Right lobe of liver (tissue), 6 donors: ENCODE results near the gene MARK2. TPM values are rescaled to one million over a fixed set of nuclear protein-coding genes. Genes with fewer than 3 reads are reported as not detected.
A peak's percentile ranks its signal among the peaks of the same experiment; 100 is the strongest.

Experiments used
- ATAC-seq, 4 donors: fragments of 200-7000 bp; cut with Tn5 transposase; one replicate each; pipeline ENCODE4 v1.9.1; 2020; ENCODE audit warnings: mild to moderate bottlenecking in 4 of 4, moderate library complexity in 4 of 4
- DNase-seq, 3 donors: peaks; one replicate each; pipeline ENCODE4 v3.0.0-alpha.2; 2020
- H3K27ac ChIP-seq, 3 donors: fragments of 200-600 bp; one replicate each; pipeline ENCODE4 v1.8.0; 2022
- H3K27me3 ChIP-seq, 2 donors: fragments of 200-600 bp; one replicate each; pipeline ENCODE4 v1.8.0; 2022
- H3K36me3 ChIP-seq, 4 donors: fragments of 200-600 bp; sonication (generic) in 1 of 4; one replicate each; pipeline versions ENCODE4 v1.5.1 to v1.8.0; 2017 to 2022; ENCODE audit warnings: control low read depth in 1 of 4
- H3K4me1 ChIP-seq, 4 donors: fragments of 200-600 bp; sonication (generic) in 1 of 4; one replicate each; pipeline versions ENCODE4 v1.5.1 to v1.8.0; 2017 to 2022; ENCODE audit warnings: control low read depth in 1 of 4
- H3K4me3 ChIP-seq, 3 donors: fragments of 200-600 bp; one replicate each; pipeline ENCODE4 v1.8.0; 2022
- H3K9me3 ChIP-seq, 4 donors: fragments of 200-600 bp; sonication (generic) in 1 of 4; one replicate each; pipeline versions ENCODE4 v1.5.1 to v1.8.0; 2017 to 2022; ENCODE audit warnings: control low read depth in 1 of 4
- POLR2A ChIP-seq: fragments of 450-650 bp; IDR thresholded peaks from one replicate; pipeline ENCODE4 v1.6.1; 2017; ENCODE audit warnings: antibody characterized with exemption, mild to moderate bottlenecking
- WGBS: methylation state at CpG from one replicate; pipeline ENCODE4 v1.1.6; 2018; ENCODE audit warnings: low coverage, low lambda C conversion rate; ENCODE audit not compliant: insufficient coverage; ENCODE audit errors: missing lambda C conversion rate; 5-methylcytosine and 5-hydroxymethylcytosine counted together
- intact Hi-C, 2 donors: fragments of 100-400 bp; cut with DNase I; formaldehyde crosslinking; loops; one replicate each; pipeline versions ENCODE4 v1.11.2 to v1.14.1; 2022
- total RNA-seq, 6 experiments: library from RNA; depleted of rRNA in 2 of 6; stranded (reverse); fragments of >200 nt in 2 of 6; fragmentation: NEBNext Ultra II Directional in 3 of 6; extraction: Animal tissue kit (Norgen Biotek cat#: 25700) in 3 of 6; gene quantifications; one replicate each; pipeline versions ENCODE4 v1.1.0 to v1.2.4, GENCODE V29; 2016 to 2023
- TF ChIP-seq, protein P1 (sequence below), 4 donors: fragments of 200-600 bp in 3 of 4; fragments of 450-650 bp in 1 of 4; IDR thresholded peaks; one replicate each; pipeline versions ENCODE4 v1.5.1 to v1.8.0; 2016 to 2022; ENCODE audit warnings: antibody characterized with exemption in 4 of 4, mild to moderate bottlenecking in 2 of 4
- donor health status: DM: no; HTN: yes; CAD: no.
- donor health status: DM: no; HTN: no; CAD: no.
- donor health status: DM: no; HTN: no; CAD: no.
- donor health status: DM: no; HTN: yes; CAD: no.
- donor health status: DM: no; HTN: yes; CAD: no.

The MARK2 gene
- total RNA-seq, 6 experiments from 2014 or later, result 10.6 to 14.8 (median 12.2) TPM

DNA sequence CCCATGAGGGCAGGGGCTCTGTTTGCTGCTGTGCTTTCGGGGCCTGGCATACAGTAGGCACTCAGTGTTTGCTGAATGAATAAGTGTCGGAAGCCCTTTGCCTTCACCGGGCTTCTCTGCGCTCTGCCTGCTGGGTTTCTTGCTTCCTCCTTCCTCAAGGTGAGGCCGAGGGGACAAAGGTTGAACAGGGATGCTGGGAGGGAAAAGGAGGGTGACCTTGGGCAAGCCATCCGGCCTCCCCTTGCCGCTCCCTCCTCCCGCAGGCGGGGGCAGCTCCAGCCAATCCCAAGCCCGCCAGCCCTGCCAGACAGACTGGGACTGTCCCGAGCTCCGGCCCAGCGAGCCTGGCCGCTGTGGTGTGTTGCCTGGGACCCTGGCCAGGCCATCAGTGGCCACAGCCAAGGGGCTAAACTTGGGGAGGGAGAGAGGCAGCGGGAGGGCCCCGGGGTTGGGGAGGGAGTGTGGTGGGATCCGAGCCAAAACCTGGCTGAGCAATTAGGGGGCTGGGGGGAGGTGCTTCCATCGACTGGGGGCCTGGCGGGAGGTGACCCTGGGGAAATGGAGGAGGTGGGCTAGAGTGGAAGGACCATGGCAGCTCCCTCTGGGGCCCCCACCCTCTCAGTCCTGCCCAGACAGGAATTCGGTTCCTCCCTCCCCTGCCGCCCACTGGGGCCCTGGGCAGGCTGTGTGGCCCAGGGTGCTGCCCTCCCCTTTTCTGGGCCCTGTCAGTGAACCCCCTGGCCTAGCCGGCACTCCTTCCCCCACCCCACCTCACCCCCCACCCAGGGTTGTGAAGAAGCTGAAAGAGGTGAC is 81.4 kb downstream of the MARK2 start:
- DNase-seq (no peak), ATAC-seq (peak; percentile 42 to 55 (median 46))
- Histone ChIP-seq H3K9me3 (no peaks in the 10 kb centered on the region), H3K4me1 (peaks cover 0 to 31% (median 9%) of the 10 kb centered on the region in 4 donors), H3K4me3 (no peak overlapping the region), H3K36me3 (no peaks in the 10 kb centered on the region), H3K27ac (no peak overlapping the region), H3K27me3 (peaks cover 0 to 5% of the 10 kb centered on the region in 2 donors)
- no CpG with 5 or more reads among the region's 22 CpGs for WGBS
- TF ChIP-seq, protein P1, sequence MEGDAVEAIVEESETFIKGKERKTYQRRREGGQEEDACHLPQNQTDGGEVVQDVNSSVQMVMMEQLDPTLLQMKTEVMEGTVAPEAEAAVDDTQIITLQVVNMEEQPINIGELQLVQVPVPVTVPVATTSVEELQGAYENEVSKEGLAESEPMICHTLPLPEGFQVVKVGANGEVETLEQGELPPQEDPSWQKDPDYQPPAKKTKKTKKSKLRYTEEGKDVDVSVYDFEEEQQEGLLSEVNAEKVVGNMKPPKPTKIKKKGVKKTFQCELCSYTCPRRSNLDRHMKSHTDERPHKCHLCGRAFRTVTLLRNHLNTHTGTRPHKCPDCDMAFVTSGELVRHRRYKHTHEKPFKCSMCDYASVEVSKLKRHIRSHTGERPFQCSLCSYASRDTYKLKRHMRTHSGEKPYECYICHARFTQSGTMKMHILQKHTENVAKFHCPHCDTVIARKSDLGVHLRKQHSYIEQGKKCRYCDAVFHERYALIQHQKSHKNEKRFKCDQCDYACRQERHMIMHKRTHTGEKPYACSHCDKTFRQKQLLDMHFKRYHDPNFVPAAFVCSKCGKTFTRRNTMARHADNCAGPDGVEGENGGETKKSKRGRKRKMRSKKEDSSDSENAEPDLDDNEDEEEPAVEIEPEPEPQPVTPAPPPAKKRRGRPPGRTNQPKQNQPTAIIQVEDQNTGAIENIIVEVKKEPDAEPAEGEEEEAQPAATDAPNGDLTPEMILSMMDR (IDR thresholded peaks at IDR 0.05), result no peak
- TF ChIP-seq POLR2A, result no peak
- intact Hi-C loops, result loop anchor here in 1 of 2 donors (10.0 kb wide), 1 partner anchor 146 kb away; no protein-coding TSS in a partner anchor

- TF ChIP-seq, protein P1 (IDR thresholded peaks at IDR 0.05), result peak; percentile 33 to 56 (median 47)
- TF ChIP-seq POLR2A, result no peak
These were observed 82.1 kb downstream of the MARK2 start for GRCh38 chr11:63920939-63921417.

DNA sequence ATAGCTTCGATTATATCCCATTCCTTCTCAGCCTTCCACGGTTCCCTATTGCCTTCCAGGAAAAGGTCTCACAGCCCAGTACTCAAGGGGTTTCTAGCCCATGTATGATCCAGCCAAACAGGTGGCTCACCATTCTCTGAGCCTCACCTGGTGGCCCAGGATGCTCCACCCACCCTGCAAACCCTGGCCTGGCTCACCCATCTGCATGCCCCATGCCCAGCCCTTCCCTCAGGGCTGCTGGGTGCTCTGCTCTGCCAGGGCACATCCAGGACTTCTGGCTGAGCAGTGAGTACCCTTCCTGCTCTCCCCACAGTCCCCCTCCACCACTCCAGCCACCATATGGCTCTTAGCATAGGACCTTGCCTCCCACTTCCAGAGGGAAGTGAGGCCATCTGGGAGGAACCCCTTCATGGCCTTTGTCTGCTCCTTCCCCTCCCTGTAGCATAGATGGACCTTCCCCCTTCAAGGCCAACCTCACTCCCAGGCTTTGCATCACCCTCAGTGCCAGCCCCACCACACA is 83.8 kb downstream of the MARK2 start:
- WGBS, result 86% methylated on average over 1 of the region's 2 CpGs
- no peaks in the 10 kb centered on the region for H3K36me3 ChIP-seq
- no peak for ATAC-seq
- no peaks in the 10 kb centered on the region for H3K27me3 ChIP-seq
- intact Hi-C loops, result loop anchor here in 1 of 2 donors (10.0 kb wide), 1 partner anchor 148 kb away; no protein-coding TSS in a partner anchor
- H3K27ac ChIP-seq, result no peak overlapping the region
- TF ChIP-seq, protein P1 (IDR thresholded peaks at IDR 0.05), result no peak
- DNase-seq, result no peak
- no peaks in the 10 kb centered on the region for H3K9me3 ChIP-seq
- H3K4me1 ChIP-seq, result peaks cover 0 to 14% (median 3%) of the 10 kb centered on the region in 4 donors
- no peak overlapping the region for H3K4me3 ChIP-seq

More at GRCh38 chr11:63920939-63921417, 82.1 kb downstream of the MARK2 start:
- no peaks in the 10 kb centered on the region for H3K9me3 ChIP-seq
- no peaks in the 10 kb centered on the region for H3K36me3 ChIP-seq
- 8% methylated on average over 2 of the region's 14 CpGs for WGBS
- DNase-seq (no peak), ATAC-seq (peak in 3 of 4 donors; percentile 4 to 35 (median 14))
- H3K27ac ChIP-seq, result no peak overlapping the region
- intact Hi-C loops, result loop anchor here in 1 of 2 donors (10.0 kb wide), 1 partner anchor 146 kb away; no protein-coding TSS in a partner anchor
- peaks cover 0 to 5% of the 10 kb centered on the region in 2 donors for H3K27me3 ChIP-seq
- H3K4me1 ChIP-seq, result peaks cover 0 to 29% (median 9%) of the 10 kb centered on the region in 4 donors
- no peak overlapping the region for H3K4me3 ChIP-seq

- Histone ChIP-seq H3K36me3 (no peaks in the 10 kb centered on the region), H3K4me3 (no peak overlapping the region), H3K4me1 (peaks cover 0 to 11% (median 0%) of the 10 kb centered on the region in 4 donors), H3K9me3 (no peaks in the 10 kb centered on the region), H3K27ac (no peak overlapping the region), H3K27me3 (no peaks in the 10 kb centered on the region)
- ATAC-seq (no peak), DNase-seq (no peak)
- intact Hi-C loops, result loop anchor here in 1 of 2 donors (10.0 kb wide), 1 partner anchor 149 kb away; no protein-coding TSS in a partner anchor
- WGBS, result 46% methylated on average over 4 of the region's 4 CpGs
- TF ChIP-seq POLR2A, result no peak
- TF ChIP-seq, protein P1 (IDR thresholded peaks at IDR 0.05), result no peak
These were observed 84.4 kb downstream of the MARK2 start for GRCh38 chr11:63923319-63923718.
